DND-41 (cell line): ENCODE data around the gene FAM107B.

Source experiments
- CTCF ChIP-seq: IDR thresholded peaks from 2 replicates; pipeline ENCODE4 v1.5.1; 2012; ENCODE audit warnings: borderline replicate concordance, low read length, moderate library complexity, mild to moderate bottlenecking; ENCODE audit not compliant: poor library complexity, severe bottlenecking; ENCODE audit errors: extremely low read depth
- EZH2 ChIP-seq: IDR thresholded peaks from 3 replicates; pipeline ENCODE4 v1.6.1; 2012; ENCODE audit warnings: borderline replicate concordance, low read depth, mild to moderate bottlenecking, moderate library complexity, low read length, inconsistent platforms; ENCODE audit not compliant: severe bottlenecking

- TF ChIP-seq CTCF (no peak), EZH2 (no peak)
Measured at GRCh38 chr10:14567421-14567820, 207.3 kb downstream of the FAM107B start.
